HCT116 (cell line): Measurements from ENCODE around the gene SENP8. TPM values are rescaled to one million over a fixed set of nuclear protein-coding genes. Genes with fewer than 3 reads are reported as not detected.

Source experiments
- ATAC-seq: fragments of 200-7000 bp; cut with Tn5 transposase; 2 replicates; pipeline ENCODE4 v1.9.1; 2020; ENCODE audit warnings: mild to moderate bottlenecking, moderate library complexity
- BruUV-seq: library from RNA; stranded (reverse); fragments of 400-500 nt; replicated peaks from 2 replicates; lab custom pipeline; 2021; lab: Mats Ljungman, UMichigan
- CTCF ChIA-PET: fragments of 300-600 bp; sonication (Branson Sonifier 250); formaldehyde crosslinking; loops from one replicate; lab custom pipeline; 2021; ENCODE audit warnings: antibody characterized with exemption; lab: Charles Lee
- POLR2A ChIA-PET: fragments of 300-600, 350-600 bp; sonication (Branson Sonifier 250); formaldehyde crosslinking; loops from one replicate; lab custom pipeline; 2021; ENCODE audit warnings: antibody characterized with exemption; lab: Charles Lee
- RAD21 ChIA-PET, 2 experiments: fragments of 300-600 bp; sonication (Branson Sonifier 250); formaldehyde crosslinking; loops; one replicate each; lab custom pipeline; 2023; ENCODE audit warnings: low total read pairs in 2 of 2; ENCODE audit not compliant: uncharacterized antibody in 2 of 2, unreplicated experiment in 2 of 2, low non-redundant PET in 1 of 2; lab: Charles Lee
- DNase-seq: peaks from one replicate; pipeline ENCODE4 v3.0.0-alpha.2; 2010; ENCODE audit warnings: low read depth, low spot score
- H2AFZ ChIP-seq: fragments of 200-600 bp; shearing (Covaris generic), sonication (generic); 2 replicates; pipeline ENCODE4 v1.6.1; 2017; ENCODE audit warnings: low read depth, mixed run types, mixed read lengths, antibody characterized with exemption, low read length; ENCODE audit not compliant: poor library complexity, severe bottlenecking
- H3K27ac ChIP-seq: 2 replicates; pipeline ENCODE4 v1.5.1; 2012; ENCODE audit warnings: low read depth, low read length
- H3K27me3 ChIP-seq: fragments of 200-600 bp; sonication (generic); 2 replicates; pipeline ENCODE4 v1.6.1; 2016; ENCODE audit warnings: mixed run types, low read length, mixed read lengths; ENCODE audit not compliant: insufficient read depth
- H3K36me3 ChIP-seq, 2 experiments: fragments of 200-500 bp in 1 of 2; fragments of 200-600 bp in 1 of 2; sonication (Bioruptor generic) in 1 of 2; sonication (generic) in 1 of 2; 2 replicates each; pipeline versions ENCODE4 v1.5.1 to v1.6.1; 2014 to 2016; ENCODE audit warnings: low read length in 2 of 2, inconsistent platforms in 1 of 2, mixed read lengths in 1 of 2, mixed run types in 1 of 2; ENCODE audit not compliant: insufficient read depth in 2 of 2, control insufficient read depth in 1 of 2
- H3K4me1 ChIP-seq, 2 experiments: fragments of 200-600 bp in 1 of 2; sonication (generic) in 1 of 2; 2 replicates each; pipeline versions ENCODE4 v1.5.1 to v1.6.1; 2012 to 2017; ENCODE audit warnings: low read length in 2 of 2, inconsistent platforms in 1 of 2, mild to moderate bottlenecking in 1 of 2, mixed read lengths in 1 of 2, mixed run types in 1 of 2, moderate library complexity in 1 of 2; ENCODE audit not compliant: insufficient read depth in 2 of 2, control insufficient read depth in 1 of 2
- H3K4me2 ChIP-seq: fragments of 200-600 bp; sonication (generic); 2 replicates; pipeline ENCODE4 v1.6.1; 2017; ENCODE audit warnings: mixed run types, low read length, mixed read lengths
- H3K4me3 ChIP-seq, 2 experiments: fragments of 200-600 bp in 1 of 2; sonication (generic) in 1 of 2; replicated peaks in 1 of 2; 2 replicates each; pipeline ENCODE4 v1.5.1; 2011 to 2016; ENCODE audit warnings: low read length in 2 of 2, control low read depth in 1 of 2, low read depth in 1 of 2, mild to moderate bottlenecking in 1 of 2, mixed read lengths in 1 of 2, mixed run types in 1 of 2
- H3K79me2 ChIP-seq: fragments of 200-600 bp; sonication (generic); 2 replicates; pipeline ENCODE4 v1.6.1; 2017; ENCODE audit warnings: mild to moderate bottlenecking, mixed run types, low read length, moderate library complexity, mixed read lengths; ENCODE audit not compliant: insufficient read depth
- H3K9ac ChIP-seq: fragments of 200-600 bp; sonication (generic); 2 replicates; pipeline ENCODE4 v1.6.1; 2016; ENCODE audit warnings: low read length, mixed read lengths
- H3K9me2 ChIP-seq: fragments of 200-600 bp; sonication (generic), shearing (Covaris generic); 2 replicates; pipeline ENCODE4 v1.6.1; 2017; ENCODE audit warnings: mixed run types, mild to moderate bottlenecking, moderate library complexity; ENCODE audit not compliant: insufficient read depth
- H3K9me3 ChIP-seq, 2 experiments: fragments of 200-500 bp in 1 of 2; fragments of 200-600 bp in 1 of 2; sonication (Bioruptor generic) in 1 of 2; sonication (generic) in 1 of 2; 2 replicates each; pipeline ENCODE4 v1.6.1; 2014 to 2017; ENCODE audit warnings: low read length in 2 of 2, mixed read lengths in 2 of 2, inconsistent platforms in 1 of 2, low read depth in 1 of 2, mild to moderate bottlenecking in 1 of 2, mixed run types in 1 of 2, moderate library complexity in 1 of 2; ENCODE audit not compliant: control insufficient read depth in 1 of 2, insufficient read depth in 1 of 2
- H4K20me1 ChIP-seq: fragments of 200-600 bp; sonication (generic), shearing (Covaris generic); 2 replicates; pipeline ENCODE4 v1.6.1; 2017; ENCODE audit warnings: mixed run types, mild to moderate bottlenecking, moderate library complexity; ENCODE audit not compliant: insufficient read depth
- ATF3 ChIP-seq: IDR thresholded peaks from 2 replicates; pipeline ENCODE4 v1.6.1; 2012
- CBX3 ChIP-seq: IDR thresholded peaks from 2 replicates; pipeline ENCODE4 v1.6.1; 2012; ENCODE audit warnings: low read depth
- CEBPB ChIP-seq: IDR thresholded peaks from 2 replicates; pipeline ENCODE4 v1.6.1; 2012; ENCODE audit warnings: low read depth
- EZH2 ChIP-seq: fragments of 200-600 bp; sonication (generic); IDR thresholded peaks from 2 replicates; pipeline ENCODE4 v1.6.1; 2017; ENCODE audit warnings: antibody characterized with exemption, mixed run types
- FOSL1 ChIP-seq: IDR thresholded peaks from 2 replicates; pipeline ENCODE4 v1.6.1; 2012; ENCODE audit warnings: low read depth
- JUND ChIP-seq: IDR thresholded peaks from 2 replicates; pipeline ENCODE4 v1.6.1; 2012
- MAX ChIP-seq: IDR thresholded peaks from 2 replicates; pipeline ENCODE4 v1.6.1; 2012
- POLR2A ChIP-seq: IDR thresholded peaks from 2 replicates; pipeline ENCODE4 v1.7.0; 2011; ENCODE audit warnings: borderline replicate concordance; ENCODE audit not compliant: insufficient read depth, insufficient read length; ENCODE audit errors: extremely low read depth
- POLR2AphosphoS5 ChIP-seq: IDR thresholded peaks from 2 replicates; pipeline ENCODE4 v1.6.1; 2011; ENCODE audit warnings: mild to moderate bottlenecking, low read depth, low read length, moderate library complexity
- RAD21 ChIP-seq: IDR thresholded peaks from 2 replicates; pipeline ENCODE4 v1.6.1; 2012; ENCODE audit warnings: low read depth, mild to moderate bottlenecking
- SIN3A ChIP-seq: IDR thresholded peaks from 2 replicates; pipeline ENCODE4 v1.6.1; 2012; ENCODE audit warnings: low read depth
- SRF ChIP-seq: IDR thresholded peaks from 2 replicates; pipeline ENCODE4 v1.6.1; 2012; ENCODE audit warnings: low read depth
- YY1 ChIP-seq: IDR thresholded peaks from 2 replicates; pipeline ENCODE4 v1.6.1; 2011; ENCODE audit warnings: low read length, low read depth, moderate library complexity, mild to moderate bottlenecking; ENCODE audit not compliant: insufficient replicate concordance; ENCODE audit errors: extremely low read depth
- ZBTB33 ChIP-seq: IDR thresholded peaks from 2 replicates; pipeline ENCODE4 v1.6.1; 2011; ENCODE audit warnings: mild to moderate bottlenecking, low read length, moderate library complexity; ENCODE audit not compliant: insufficient replicate concordance; ENCODE audit errors: extremely low read depth
- ZFX ChIP-seq: fragments of 450-650 bp; IDR thresholded peaks from 2 replicates; pipeline ENCODE4 v1.6.1; 2017
- ZNF274 ChIP-seq: fragments of 200-500 bp; sonication (Bioruptor generic); IDR thresholded peaks from 2 replicates; pipeline ENCODE4 v1.6.1; 2014; ENCODE audit warnings: mild to moderate bottlenecking, low read depth, low read length, inconsistent platforms
- intact Hi-C: fragments of 100-400 bp; cut with micrococcal nuclease; formaldehyde crosslinking; loops from 2 replicates; pipeline ENCODE4 v1.10.0; 2022
- total RNA-seq: library from RNA; stranded (reverse); gene quantifications from one replicate; pipeline ENCODE4 v1.2.1, GENCODE V29; 2021; ENCODE audit not compliant: unreplicated experiment
- TF ChIP-seq, protein P1 (sequence below): IDR thresholded peaks from 2 replicates; pipeline ENCODE4 v1.6.1; 2012; ENCODE audit warnings: low read depth
- TF ChIP-seq, protein P2 (sequence below), 3 experiments: fragments of 200-600 bp in 1 of 3; sonication (generic) in 1 of 3; IDR thresholded peaks in 2 of 3; conservative IDR thresholded peaks in 1 of 3; 2 replicates each; pipeline ENCODE4 v1.5.1; 2012 to 2017; ENCODE audit warnings: low read depth in 2 of 3, low read length in 2 of 3, antibody characterized with exemption in 1 of 3, borderline replicate concordance in 1 of 3, control low read depth in 1 of 3, mild to moderate bottlenecking in 1 of 3, mixed read lengths in 1 of 3, mixed run types in 1 of 3, moderate library complexity in 1 of 3; ENCODE audit not compliant: insufficient read depth in 1 of 3

SENP8 gene
- total RNA-seq, 1 experiment from 2014 or later: 3.8 TPM

GRCh38 chr15:72113347-72114031 is 4.7 kb upstream of the SENP8 start:
- TF ChIP-seq, protein P1, sequence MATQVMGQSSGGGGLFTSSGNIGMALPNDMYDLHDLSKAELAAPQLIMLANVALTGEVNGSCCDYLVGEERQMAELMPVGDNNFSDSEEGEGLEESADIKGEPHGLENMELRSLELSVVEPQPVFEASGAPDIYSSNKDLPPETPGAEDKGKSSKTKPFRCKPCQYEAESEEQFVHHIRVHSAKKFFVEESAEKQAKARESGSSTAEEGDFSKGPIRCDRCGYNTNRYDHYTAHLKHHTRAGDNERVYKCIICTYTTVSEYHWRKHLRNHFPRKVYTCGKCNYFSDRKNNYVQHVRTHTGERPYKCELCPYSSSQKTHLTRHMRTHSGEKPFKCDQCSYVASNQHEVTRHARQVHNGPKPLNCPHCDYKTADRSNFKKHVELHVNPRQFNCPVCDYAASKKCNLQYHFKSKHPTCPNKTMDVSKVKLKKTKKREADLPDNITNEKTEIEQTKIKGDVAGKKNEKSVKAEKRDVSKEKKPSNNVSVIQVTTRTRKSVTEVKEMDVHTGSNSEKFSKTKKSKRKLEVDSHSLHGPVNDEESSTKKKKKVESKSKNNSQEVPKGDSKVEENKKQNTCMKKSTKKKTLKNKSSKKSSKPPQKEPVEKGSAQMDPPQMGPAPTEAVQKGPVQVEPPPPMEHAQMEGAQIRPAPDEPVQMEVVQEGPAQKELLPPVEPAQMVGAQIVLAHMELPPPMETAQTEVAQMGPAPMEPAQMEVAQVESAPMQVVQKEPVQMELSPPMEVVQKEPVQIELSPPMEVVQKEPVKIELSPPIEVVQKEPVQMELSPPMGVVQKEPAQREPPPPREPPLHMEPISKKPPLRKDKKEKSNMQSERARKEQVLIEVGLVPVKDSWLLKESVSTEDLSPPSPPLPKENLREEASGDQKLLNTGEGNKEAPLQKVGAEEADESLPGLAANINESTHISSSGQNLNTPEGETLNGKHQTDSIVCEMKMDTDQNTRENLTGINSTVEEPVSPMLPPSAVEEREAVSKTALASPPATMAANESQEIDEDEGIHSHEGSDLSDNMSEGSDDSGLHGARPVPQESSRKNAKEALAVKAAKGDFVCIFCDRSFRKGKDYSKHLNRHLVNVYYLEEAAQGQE: no peak
- TF ChIP-seq ZNF274: no peak
- TF ChIP-seq ZFX: no peak
- no peak for TF ChIP-seq CBX3
- no peak for TF ChIP-seq SRF
- TF ChIP-seq MAX: no peak
- TF ChIP-seq ATF3: no peak
- no peak for TF ChIP-seq SIN3A
- no peak for TF ChIP-seq EZH2
- TF ChIP-seq, protein P2, sequence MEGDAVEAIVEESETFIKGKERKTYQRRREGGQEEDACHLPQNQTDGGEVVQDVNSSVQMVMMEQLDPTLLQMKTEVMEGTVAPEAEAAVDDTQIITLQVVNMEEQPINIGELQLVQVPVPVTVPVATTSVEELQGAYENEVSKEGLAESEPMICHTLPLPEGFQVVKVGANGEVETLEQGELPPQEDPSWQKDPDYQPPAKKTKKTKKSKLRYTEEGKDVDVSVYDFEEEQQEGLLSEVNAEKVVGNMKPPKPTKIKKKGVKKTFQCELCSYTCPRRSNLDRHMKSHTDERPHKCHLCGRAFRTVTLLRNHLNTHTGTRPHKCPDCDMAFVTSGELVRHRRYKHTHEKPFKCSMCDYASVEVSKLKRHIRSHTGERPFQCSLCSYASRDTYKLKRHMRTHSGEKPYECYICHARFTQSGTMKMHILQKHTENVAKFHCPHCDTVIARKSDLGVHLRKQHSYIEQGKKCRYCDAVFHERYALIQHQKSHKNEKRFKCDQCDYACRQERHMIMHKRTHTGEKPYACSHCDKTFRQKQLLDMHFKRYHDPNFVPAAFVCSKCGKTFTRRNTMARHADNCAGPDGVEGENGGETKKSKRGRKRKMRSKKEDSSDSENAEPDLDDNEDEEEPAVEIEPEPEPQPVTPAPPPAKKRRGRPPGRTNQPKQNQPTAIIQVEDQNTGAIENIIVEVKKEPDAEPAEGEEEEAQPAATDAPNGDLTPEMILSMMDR (IDR thresholded peaks at IDR 0.05 in 2 of 3, conservative IDR thresholded peaks at IDR 0.05 in 1 of 3; ENCODE audit: borderline replicate concordance in 1 of 3, insufficient read depth in 1 of 3, low read depth in 2 of 3, low read length in 2 of 3): no peak
- TF ChIP-seq POLR2A: no peak
- no peak for TF ChIP-seq JUND
- TF ChIP-seq YY1: no peak
- no peak for TF ChIP-seq ZBTB33
- no peak for TF ChIP-seq POLR2AphosphoS5
- TF ChIP-seq RAD21: no peak
- TF ChIP-seq FOSL1: no peak
- TF ChIP-seq CEBPB: no peak
- no peak for DNase-seq
- ChIA-PET POLR2A (no interaction called here), RAD21 (no interaction called here), CTCF (no interaction called here)
- BruUV-seq: no TSS peak
- Histone ChIP-seq H3K4me1 (peaks cover 4 to 9% of the 10 kb centered on the region in 2 experiments; a peak in 2 of 4 replicates), H3K4me3 (no peak overlapping the region), H3K79me2 (peaks cover 50% of the 10 kb centered on the region), H3K27me3 (no peaks in the 10 kb centered on the region), H3K27ac (no peak overlapping the region), H3K9me2 (no peaks in the 10 kb centered on the region), H3K9ac (no peak overlapping the region), H4K20me1 (no peaks in the 10 kb centered on the region), H3K9me3 (no peaks in the 10 kb centered on the region), H3K36me3 (no peaks in the 10 kb centered on the region), H2AFZ (no peak overlapping the region), H3K4me2 (no peak overlapping the region)
- intact Hi-C loops: no loop called here
- ATAC-seq: no peak
